K562 (cell line): Measurements from ENCODE around the gene CADM2. TPM values are rescaled to one million over a fixed set of nuclear protein-coding genes. Genes with fewer than 3 reads are reported as not detected.

Source experiments
- ATAC-seq: fragments of 200-7000 bp; cut with Tn5 transposase; 3 replicates; pipeline ENCODE4 v1.9.1; 2020; ENCODE audit warnings: moderate library complexity
- BruUV-seq: library from RNA; stranded (reverse); fragments of 400-500 nt; replicated peaks from 2 replicates; lab custom pipeline; 2021; lab: Mats Ljungman, UMichigan
- CTCF ChIA-PET: fragments of 300-600 bp; formaldehyde crosslinking; extraction: SDS; loops from one replicate; lab custom pipeline; 2021; ENCODE audit warnings: low intra/inter-chr PET ratio; lab: Yijun Ruan, JAX
- POLR2A ChIA-PET: fragments of 300-600, 350-650 bp; sonication (Branson Sonifier 250); formaldehyde crosslinking; extraction: SDS; loops from one replicate; lab custom pipeline; 2021; ENCODE audit warnings: antibody characterized with exemption, inconsistent platforms; lab: Yijun Ruan, JAX
- DNase-seq, 4 experiments: peaks; one replicate each; pipeline versions ENCODE4 v3.0.0 to v3.0.0-alpha.2; 2011 to 2018; ENCODE audit warnings: low spot score in 3 of 4, mixed read lengths in 3 of 4; ENCODE audit errors: extremely low read depth in 1 of 4
- FAIRE-seq: peaks from 2 replicates; lab custom pipeline; 2011; peaks lifted over from hg19 to GRCh38; lab: Jason Lieb, UNC
- H2AFZ ChIP-seq: 2 replicates; pipeline ENCODE4 v1.6.0; 2011; ENCODE audit warnings: low read depth, low read length, control low read depth, inconsistent platforms
- H3K27ac ChIP-seq: fragments of 200-600 bp; 3 replicates; pipeline ENCODE4 v1.8.0; 2011; ENCODE audit warnings: low read depth, mild to moderate bottlenecking, control low read depth, inconsistent platforms, low read length, moderate library complexity, mixed read lengths; ENCODE audit errors: extremely low read depth
- H3K27me3 ChIP-seq, 2 experiments: fragments of 300-600 bp in 1 of 2; 2 replicates in 1 of 2; 3 replicates in 1 of 2; pipeline versions ENCODE4 v1.6.0 to v1.8.0; 2011; ENCODE audit warnings: inconsistent platforms in 2 of 2, low read length in 2 of 2, mild to moderate bottlenecking in 1 of 2, mixed read lengths in 1 of 2, moderate library complexity in 1 of 2; ENCODE audit not compliant: control insufficient read depth in 2 of 2, insufficient read depth in 2 of 2
- H3K36me3 ChIP-seq: fragments of 300-600 bp; 3 replicates; pipeline ENCODE4 v1.8.0; 2011; ENCODE audit warnings: mild to moderate bottlenecking, low read length, inconsistent platforms; ENCODE audit not compliant: control insufficient read depth, insufficient read depth
- H3K4me1 ChIP-seq, 2 experiments: fragments of 200-600 bp in 1 of 2; replicated peaks in 1 of 2; 2 replicates in 1 of 2; 3 replicates in 1 of 2; pipeline versions ENCODE4 v1.5.1 to v1.8.0; 2011; ENCODE audit warnings: inconsistent platforms in 2 of 2, low read length in 2 of 2, mild to moderate bottlenecking in 1 of 2, mixed read lengths in 1 of 2, moderate library complexity in 1 of 2; ENCODE audit not compliant: control insufficient read depth in 2 of 2, insufficient read depth in 2 of 2
- H3K4me2 ChIP-seq: 2 replicates; pipeline ENCODE4 v1.6.1; 2011; ENCODE audit warnings: low read length, control low read depth, inconsistent platforms, mixed read lengths; ENCODE audit not compliant: insufficient read depth
- H3K4me3 ChIP-seq: fragments of 200-600 bp; sonication (generic), shearing (Covaris generic); 2 replicates; pipeline ENCODE4 v1.5.1; 2016; ENCODE audit warnings: control low read depth, inconsistent platforms
- H3K79me2 ChIP-seq: fragments of 200-600 bp; 3 replicates; pipeline ENCODE4 v1.8.0; 2011; ENCODE audit warnings: low read length, inconsistent platforms; ENCODE audit not compliant: control insufficient read depth, insufficient read depth
- H3K9ac ChIP-seq, 2 experiments: 2 replicates each; pipeline versions ENCODE4 v1.6.0 to v1.6.1; 2011; ENCODE audit warnings: low read depth in 2 of 2, low read length in 2 of 2, control low read depth in 1 of 2, inconsistent platforms in 1 of 2, mild to moderate bottlenecking in 1 of 2, mixed read lengths in 1 of 2; ENCODE audit not compliant: insufficient read depth in 1 of 2
- H3K9me1 ChIP-seq: one replicate; pipeline ENCODE4 v1.6.0; 2011; ENCODE audit warnings: inconsistent platforms, mild to moderate bottlenecking, low read length, moderate library complexity; ENCODE audit not compliant: control insufficient read depth, insufficient read depth
- H3K9me3 ChIP-seq: replicated peaks from 2 replicates; pipeline ENCODE4 v1.5.1; 2011; ENCODE audit warnings: low read depth, low read length, inconsistent platforms; ENCODE audit not compliant: control insufficient read depth, insufficient read depth
- H4K20me1 ChIP-seq: replicated peaks from 2 replicates; pipeline ENCODE4 v1.6.1; 2011; ENCODE audit warnings: low read length, inconsistent platforms, mixed read lengths; ENCODE audit not compliant: control insufficient read depth, insufficient read depth
- HIVEP1 ChIP-seq: fragments of 250-450 bp; sonication (Bioruptor Pico); IDR thresholded peaks from 2 replicates; pipeline ENCODE4 v1.4.0; 2020; ENCODE audit warnings: mild to moderate bottlenecking
- PHF20 ChIP-seq: fragments of 450-650 bp; IDR thresholded peaks from 2 replicates; pipeline ENCODE4 v1.6.1; 2018; ENCODE audit not compliant: partially characterized antibody
- POLR2G ChIP-seq: fragments of 200-400 bp; formaldehyde crosslinking; IDR thresholded peaks from 2 replicates; pipeline ENCODE4 v1.6.1; 2017; ENCODE audit warnings: low read depth, mild to moderate bottlenecking, antibody characterized with exemption, low read length, moderate library complexity
- ZBTB26 ChIP-seq: fragments of 450-650 bp; formaldehyde crosslinking; IDR thresholded peaks from 2 replicates; pipeline ENCODE4 v1.4.0; 2022; ENCODE audit warnings: missing genetic modification characterization
- ZKSCAN8 ChIP-seq: fragments of 200-800 bp; sonication (Bioruptor generic); IDR thresholded peaks from 2 replicates; pipeline ENCODE4 v1.6.1; 2016; ENCODE audit warnings: missing genetic modification characterization, missing compliant biosample characterization
- ZNF740 ChIP-seq, 3 experiments: fragments of 200-800 bp in 1 of 3; sonication (Bioruptor generic) in 1 of 3; sonication (generic) in 1 of 3; formaldehyde crosslinking in 1 of 3; IDR thresholded peaks; 2 replicates each; pipeline versions ENCODE4 v1.6.1 to v1.8.0; 2016 to 2022; ENCODE audit warnings: mild to moderate bottlenecking in 2 of 3, missing compliant biosample characterization in 2 of 3, missing genetic modification characterization in 2 of 3, missing genetic modification reagents in 1 of 3
- WGBS: fragments of 100-300 bp; shearing (Covaris generic); methylation state at CpG from one replicate; pipeline ENCODE4 v1.1.6; 2016; ENCODE audit warnings: low coverage, mixed read lengths; ENCODE audit not compliant: insufficient coverage; ENCODE audit errors: missing lambda C conversion rate; 5-methylcytosine and 5-hydroxymethylcytosine counted together
- in situ Hi-C: fragments of 300-500 bp; cut with MboI; formaldehyde crosslinking; loops from 4 replicates; pipeline ENCODE4 v1.15.0; 2018; ENCODE audit warnings: inconsistent platforms, mixed read lengths
- intact Hi-C: fragments of 100-400 bp; cut with micrococcal nuclease; formaldehyde crosslinking; loops from 2 replicates; pipeline ENCODE4 v1.14.2; 2022
- polyA plus RNA-seq, 8 experiments: library from polyadenylated mRNA; depleted of rRNA in 4 of 8; stranded (reverse) in 5 of 8; unstranded in 3 of 8; fragments of >200 nt; fragmentation: Nextera tagmentation in 2 of 8; fragmentation: Illumina TruSeq in 1 of 8; extraction: Ambion mirVana in 2 of 8; extraction: Trizol in 1 of 8; gene quantifications; 2 replicates each; pipeline versions ENCODE4 v1.2.1 to v1.2.3, GENCODE V29; 2011 to 2014; ENCODE audit warnings: inconsistent platforms in 1 of 8, missing spikeins in 1 of 8
- total RNA-seq, 7 experiments: library from RNA; depleted of rRNA in 6 of 7; stranded (reverse); fragments of >200 nt in 6 of 7; fragmentation: Illumina TruSeq in 2 of 7; extraction: Trizol in 2 of 7; gene quantifications; 2 replicates each; pipeline versions ENCODE4 v1.2.1 to v1.2.3, GENCODE V29; 2011 to 2021; ENCODE audit warnings: low replicate concordance in 1 of 7
- TF ChIP-seq, protein P1 (sequence below): sonication (generic); IDR thresholded peaks from 2 replicates; pipeline ENCODE4 v1.6.1; 2016

Gene CADM2
- total and polyA plus RNA-seq, 9 of the 15 experiments (the other 6 are each of a cell fraction or from before 2014, with no cell fraction given), result 0.11 to 3.2 (median 0.95) TPM

- 0% methylated on average over 2 of the region's 2 CpGs for WGBS
- BruUV-seq, result no TSS peak
- no peaks in the 10 kb centered on the region for H3K9me1 ChIP-seq
Observed at GRCh38 chr3:84980456-84980855, 21.7 kb downstream of the CADM2 start.

GRCh38 chr3:84983490-84983889 lies 24.7 kb downstream of the CADM2 start:
- no peak for DNase-seq
- Histone ChIP-seq H3K27me3 (no peaks in the 10 kb centered on the region), H2AFZ (no peak overlapping the region), H3K4me1 (no peaks in the 10 kb centered on the region), H3K27ac (no peak overlapping the region), H3K79me2 (no peaks in the 10 kb centered on the region), H3K9me3 (no peaks in the 10 kb centered on the region), H3K4me2 (no peak overlapping the region), H3K9ac (no peak overlapping the region)
- CTCF ChIA-PET, result no interaction called here
- in situ Hi-C loops, result no loop called here
- no TSS peak for BruUV-seq
- TF ChIP-seq ZBTB26 (CRISPR knock-in tag), result no peak
- TF ChIP-seq ZNF740 (CRISPR knock-in tag; IDR thresholded peaks at IDR 0.05), result no peak
- no peak for TF ChIP-seq ZNF740 (tag; IDR thresholded peaks at IDR 0.05)
- TF ChIP-seq, all 486 proteins: peak for 0
- no peak for ATAC-seq
- POLR2A ChIA-PET, result no interaction called here
- Histone ChIP-seq H3K9me1 (no peaks in the 10 kb centered on the region), H3K4me3 (no peak overlapping the region), H4K20me1 (no peaks in the 10 kb centered on the region), H3K36me3 (no peaks in the 10 kb centered on the region)
- no peak for FAIRE-seq
- WGBS, result 0% methylated on average over 3 of the region's 3 CpGs
- intact Hi-C loops, result no loop called here

More at GRCh38 chr3:84980456-84980855, 21.7 kb downstream of the CADM2 start:
- intact Hi-C loops, result no loop called here
- FAIRE-seq (no peak), DNase-seq (no peak), ATAC-seq (no peak)
- H3K4me3 ChIP-seq, result no peak overlapping the region
- H3K36me3 ChIP-seq, result no peaks in the 10 kb centered on the region
- no peak overlapping the region for H3K9ac ChIP-seq
- no peaks in the 10 kb centered on the region for H3K79me2 ChIP-seq
- no peak overlapping the region for H3K4me2 ChIP-seq
- ChIA-PET CTCF (no interaction called here), POLR2A (no interaction called here)
- H3K27ac ChIP-seq, result no peak overlapping the region
- TF ChIP-seq, protein P1, sequence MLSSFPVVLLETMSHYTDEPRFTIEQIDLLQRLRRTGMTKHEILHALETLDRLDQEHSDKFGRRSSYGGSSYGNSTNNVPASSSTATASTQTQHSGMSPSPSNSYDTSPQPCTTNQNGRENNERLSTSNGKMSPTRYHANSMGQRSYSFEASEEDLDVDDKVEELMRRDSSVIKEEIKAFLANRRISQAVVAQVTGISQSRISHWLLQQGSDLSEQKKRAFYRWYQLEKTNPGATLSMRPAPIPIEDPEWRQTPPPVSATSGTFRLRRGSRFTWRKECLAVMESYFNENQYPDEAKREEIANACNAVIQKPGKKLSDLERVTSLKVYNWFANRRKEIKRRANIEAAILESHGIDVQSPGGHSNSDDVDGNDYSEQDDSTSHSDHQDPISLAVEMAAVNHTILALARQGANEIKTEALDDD, result no peak
- no peak for TF ChIP-seq POLR2G
- no peak for TF ChIP-seq PHF20
- TF ChIP-seq ZKSCAN8 (CRISPR knock-in tag), result no peak
- no peak for TF ChIP-seq HIVEP1 (CRISPR knock-in tag)
- no peaks in the 10 kb centered on the region for H4K20me1 ChIP-seq
- no peaks in the 10 kb centered on the region for H3K4me1 ChIP-seq
- no peaks in the 10 kb centered on the region for H3K9me3 ChIP-seq
- in situ Hi-C loops, result no loop called here
- no peaks in the 10 kb centered on the region for H3K27me3 ChIP-seq
- H2AFZ ChIP-seq, result no peak overlapping the region
